ENCODE results near the gene GPC5.

DNA sequence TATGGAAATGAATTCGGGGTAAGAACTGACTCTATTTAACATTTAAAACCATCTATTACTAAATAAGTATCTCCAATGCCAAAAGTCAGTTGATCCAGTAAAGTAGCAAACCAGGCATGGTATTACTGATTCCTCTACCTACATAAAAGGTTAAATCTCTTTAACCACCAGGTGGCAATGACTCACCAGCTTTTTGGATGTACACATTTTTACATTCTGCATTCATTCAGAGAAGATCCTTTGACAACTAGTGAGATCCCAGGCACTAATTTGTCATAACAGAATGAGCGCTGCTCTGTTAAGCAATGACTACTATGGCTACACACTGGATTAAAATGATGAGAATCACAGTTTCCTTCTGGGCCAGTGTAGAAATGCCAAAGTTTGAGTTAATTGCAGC is 1498.4 kb downstream of the GPC5 start:
- TF ChIP-seq, protein P1, sequence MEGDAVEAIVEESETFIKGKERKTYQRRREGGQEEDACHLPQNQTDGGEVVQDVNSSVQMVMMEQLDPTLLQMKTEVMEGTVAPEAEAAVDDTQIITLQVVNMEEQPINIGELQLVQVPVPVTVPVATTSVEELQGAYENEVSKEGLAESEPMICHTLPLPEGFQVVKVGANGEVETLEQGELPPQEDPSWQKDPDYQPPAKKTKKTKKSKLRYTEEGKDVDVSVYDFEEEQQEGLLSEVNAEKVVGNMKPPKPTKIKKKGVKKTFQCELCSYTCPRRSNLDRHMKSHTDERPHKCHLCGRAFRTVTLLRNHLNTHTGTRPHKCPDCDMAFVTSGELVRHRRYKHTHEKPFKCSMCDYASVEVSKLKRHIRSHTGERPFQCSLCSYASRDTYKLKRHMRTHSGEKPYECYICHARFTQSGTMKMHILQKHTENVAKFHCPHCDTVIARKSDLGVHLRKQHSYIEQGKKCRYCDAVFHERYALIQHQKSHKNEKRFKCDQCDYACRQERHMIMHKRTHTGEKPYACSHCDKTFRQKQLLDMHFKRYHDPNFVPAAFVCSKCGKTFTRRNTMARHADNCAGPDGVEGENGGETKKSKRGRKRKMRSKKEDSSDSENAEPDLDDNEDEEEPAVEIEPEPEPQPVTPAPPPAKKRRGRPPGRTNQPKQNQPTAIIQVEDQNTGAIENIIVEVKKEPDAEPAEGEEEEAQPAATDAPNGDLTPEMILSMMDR (IDR thresholded peaks at IDR 0.05; ENCODE audit: insufficient read depth, low read length, poor library complexity, severe bottlenecking): no peak
- no peak for TF ChIP-seq EZH2phosphoT487 (conservative IDR thresholded peaks at IDR 0.05; ENCODE audit: low read length)

Measured in SU-DHL-6 (cell line).